ENCODE data around the gene EHD1. TPM values are rescaled to one million over a fixed set of nuclear protein-coding genes. Genes with fewer than 3 reads are reported as not detected.

EHD1 gene
- total RNA-seq, 1 donor from 2014 or later, result 86.8 TPM

GRCh38 chr11:64906314-64906635 is 27.9 kb upstream of the EHD1 start:
- no peak for DNase-seq (ENCODE audit: low spot score in 2 of 2, unreplicated experiment in 2 of 2)
- TF ChIP-seq CTCF (IDR thresholded peaks at IDR 0.05; ENCODE audit: unreplicated experiment), result no peak
- Mint-ChIP-seq H3K27me3 (ENCODE audit: low read depth) (no peaks in the 10 kb centered on the region), H3K36me3 (peaks cover 27% of the 10 kb centered on the region), H3K27ac (no peak overlapping the region), H3K4me3 (no peak overlapping the region), H3K9me3 (no peaks in the 10 kb centered on the region), H3K4me1 (no peaks in the 10 kb centered on the region)

GRCh38 chr11:64905516-64906313 is 27.3 kb upstream of the EHD1 start:
- H3K4me3 Mint-ChIP-seq, result no peak overlapping the region
- DNase-seq (ENCODE audit: low spot score in 2 of 2, unreplicated experiment in 2 of 2), result no peak
- no peaks in the 10 kb centered on the region for H3K27me3 Mint-ChIP-seq (ENCODE audit: low read depth)
- no peaks in the 10 kb centered on the region for H3K4me1 Mint-ChIP-seq
- H3K9me3 Mint-ChIP-seq, result no peaks in the 10 kb centered on the region
- H3K36me3 Mint-ChIP-seq, result peaks cover 24% of the 10 kb centered on the region
- H3K27ac Mint-ChIP-seq, result no peak overlapping the region
- TF ChIP-seq CTCF (IDR thresholded peaks at IDR 0.05; ENCODE audit: unreplicated experiment), result no peak

GRCh38 chr11:64903291-64903833 is 24.9 kb upstream of the EHD1 start:
- H3K27me3 Mint-ChIP-seq (ENCODE audit: low read depth), result no peaks in the 10 kb centered on the region
- no peak for DNase-seq (ENCODE audit: low spot score in 2 of 2, unreplicated experiment in 2 of 2)
- H3K4me3 Mint-ChIP-seq, result no peak overlapping the region
- peaks cover 26% of the 10 kb centered on the region for H3K36me3 Mint-ChIP-seq
- no peak overlapping the region for H3K27ac Mint-ChIP-seq
- no peaks in the 10 kb centered on the region for H3K9me3 Mint-ChIP-seq
- no peak for TF ChIP-seq CTCF (IDR thresholded peaks at IDR 0.05; ENCODE audit: unreplicated experiment)
- no peaks in the 10 kb centered on the region for H3K4me1 Mint-ChIP-seq

- DNase-seq (ENCODE audit: low spot score in 2 of 2, unreplicated experiment in 2 of 2), result no peak
- H3K27me3 Mint-ChIP-seq (ENCODE audit: low read depth), result no peaks in the 10 kb centered on the region
Observed at GRCh38 chr11:64902102-64902900, 23.9 kb upstream of the EHD1 start.

GRCh38 chr11:64900774-64901173 is 22.4 kb upstream of the EHD1 start:
- no peak for DNase-seq (ENCODE audit: low spot score in 2 of 2, unreplicated experiment in 2 of 2)
- TF ChIP-seq CTCF (IDR thresholded peaks at IDR 0.05; ENCODE audit: unreplicated experiment), result no peak
- Mint-ChIP-seq H3K4me1 (no peaks in the 10 kb centered on the region), H3K4me3 (no peak overlapping the region), H3K27me3 (ENCODE audit: low read depth) (no peaks in the 10 kb centered on the region), H3K27ac (no peak overlapping the region), H3K36me3 (peaks cover 25% of the 10 kb centered on the region), H3K9me3 (no peaks in the 10 kb centered on the region)

More at GRCh38 chr11:64902102-64902900, 23.9 kb upstream of the EHD1 start:
- Mint-ChIP-seq H3K4me1 (no peaks in the 10 kb centered on the region), H3K36me3 (peaks cover 21% of the 10 kb centered on the region), H3K9me3 (no peaks in the 10 kb centered on the region), H3K27ac (no peak overlapping the region), H3K4me3 (no peak overlapping the region)
- TF ChIP-seq CTCF (IDR thresholded peaks at IDR 0.05; ENCODE audit: unreplicated experiment), result no peak

All from mesothelial cell of epicardium (in vitro differentiated cells).